ENCODE results near the gene CHSY1. TPM values are rescaled to one million over a fixed set of nuclear protein-coding genes. Genes with fewer than 3 reads are reported as not detected.
A peak's percentile ranks its signal among the peaks of the same experiment; 100 is the strongest.

CHSY1 gene
- total RNA-seq, 1 donor from 2014 or later = 49.0 TPM

DNA sequence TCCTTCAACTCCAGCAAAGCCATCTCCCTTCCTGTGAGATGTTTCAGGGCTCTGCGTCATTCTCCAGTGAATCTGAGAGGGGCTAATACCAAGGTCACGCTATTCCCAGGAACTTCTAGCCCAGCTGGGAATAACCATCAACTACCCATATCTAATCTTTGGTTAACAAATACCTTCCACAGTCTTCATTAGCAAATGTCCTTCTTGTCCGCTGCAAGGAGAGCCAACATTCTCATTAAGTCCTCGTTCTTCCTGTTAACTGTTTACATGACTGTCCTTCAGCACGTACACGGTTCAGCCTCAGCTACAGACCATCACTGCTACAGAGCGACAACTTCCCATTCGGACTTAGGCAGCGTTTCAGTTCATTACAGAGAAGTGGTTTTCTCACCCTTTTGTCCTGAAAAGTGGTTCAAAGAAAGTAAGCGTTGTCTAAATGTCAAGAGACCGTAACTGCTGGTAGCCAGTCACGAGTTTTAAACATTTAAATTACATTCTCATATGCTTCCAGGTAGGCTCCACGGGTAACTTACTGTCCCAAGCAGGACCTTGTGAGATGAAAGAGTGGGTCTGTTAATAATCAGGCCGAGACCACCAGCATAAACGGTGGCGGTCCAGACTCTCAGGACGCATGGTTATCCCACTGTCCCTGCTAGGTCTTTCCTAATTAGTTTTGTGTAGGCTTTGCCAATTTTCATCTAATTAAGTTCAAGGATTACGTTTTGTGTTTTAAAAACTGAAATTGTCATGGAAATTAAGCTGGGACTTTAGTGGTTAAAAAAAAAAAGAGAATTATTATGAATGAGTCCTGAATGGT is 63.8 kb downstream of the CHSY1 start:
- peak; percentile 88 for DNase-seq

DNA sequence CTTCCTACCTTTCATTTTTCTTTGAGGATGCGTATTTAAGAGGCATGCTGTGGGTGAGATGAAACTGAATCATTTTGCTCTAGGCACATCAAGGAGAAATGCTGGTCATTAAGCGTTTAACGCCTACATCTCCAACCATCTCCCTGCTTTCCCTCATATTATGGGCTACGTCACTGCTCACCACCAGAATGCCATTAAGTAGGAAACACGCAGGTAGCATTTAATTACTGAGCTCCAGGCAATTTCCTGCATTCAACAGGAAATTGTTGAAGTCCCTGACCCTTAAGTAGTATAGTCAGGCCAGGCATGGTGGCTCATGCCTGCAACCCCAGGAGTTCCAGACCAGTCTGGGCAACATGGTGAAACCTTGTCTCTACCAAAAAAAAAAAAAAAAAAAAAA is 66.1 kb downstream of the CHSY1 start:
- peak; percentile 60 for DNase-seq

- DNase-seq = no peak
Measured at GRCh38 chr15:101185336-101185735, 66.5 kb downstream of the CHSY1 start.

DNA sequence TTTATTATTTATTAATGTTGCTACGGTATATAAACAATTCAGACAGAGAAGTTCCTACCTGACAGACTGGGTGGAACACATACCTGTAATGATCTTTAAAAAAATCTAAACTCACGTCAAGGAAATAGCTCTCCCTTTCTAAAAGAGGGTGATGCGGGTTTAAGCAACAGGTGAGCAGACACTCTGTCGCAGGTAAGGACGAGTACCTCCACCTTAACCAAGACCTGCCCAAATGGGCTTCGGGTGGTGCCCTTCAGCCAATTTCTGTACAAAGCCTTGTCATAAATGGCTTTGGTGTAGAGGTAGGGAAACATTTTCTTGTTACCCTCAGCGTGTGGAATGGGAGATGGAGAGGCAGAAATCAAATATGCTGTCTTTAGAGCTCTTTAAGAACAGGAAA is 67.0 kb downstream of the CHSY1 start:
- no peak for DNase-seq

- DNase-seq = no peak
Measured at GRCh38 chr15:101183931-101184305, 67.9 kb downstream of the CHSY1 start.

DNA sequence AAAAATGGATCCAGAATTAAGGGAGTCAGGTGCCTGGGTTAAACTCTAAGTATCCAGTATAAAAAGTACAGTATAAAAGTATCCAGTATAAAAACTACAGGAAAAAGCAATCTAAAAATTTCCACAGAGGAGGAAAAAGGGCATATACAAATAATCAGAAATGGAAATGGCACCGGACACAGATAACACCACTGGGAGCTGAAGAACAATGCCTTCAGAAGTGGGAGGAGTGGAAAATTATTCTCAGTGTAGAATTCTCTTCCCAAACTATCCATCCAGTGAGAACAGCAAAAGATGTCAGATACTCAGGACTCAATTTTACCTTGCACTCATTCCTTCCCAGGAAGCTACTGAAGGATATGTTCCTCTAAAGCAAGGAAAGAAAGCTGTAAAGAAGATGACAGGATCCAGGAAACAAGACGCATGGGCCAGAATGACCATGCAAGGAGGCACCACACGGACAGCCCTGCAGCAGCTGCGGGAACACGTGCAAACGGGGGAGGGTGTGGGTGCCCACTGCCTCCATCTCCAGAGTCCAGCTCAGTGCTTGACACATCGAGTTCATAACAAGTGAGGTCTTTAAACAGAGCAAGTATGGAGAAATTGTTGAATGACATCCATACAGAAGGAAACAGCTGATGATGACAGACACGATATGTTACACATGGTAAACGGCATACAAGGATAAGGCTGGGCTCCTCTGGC is 68.5 kb downstream of the CHSY1 start:
- DNase-seq = peak; percentile 87

- no peak for DNase-seq
Measured at GRCh38 chr15:101182215-101182614, 69.6 kb downstream of the CHSY1 start.

GRCh38 chr15:101181349-101181748 is 70.5 kb downstream of the CHSY1 start:
- DNase-seq = no peak

DNA sequence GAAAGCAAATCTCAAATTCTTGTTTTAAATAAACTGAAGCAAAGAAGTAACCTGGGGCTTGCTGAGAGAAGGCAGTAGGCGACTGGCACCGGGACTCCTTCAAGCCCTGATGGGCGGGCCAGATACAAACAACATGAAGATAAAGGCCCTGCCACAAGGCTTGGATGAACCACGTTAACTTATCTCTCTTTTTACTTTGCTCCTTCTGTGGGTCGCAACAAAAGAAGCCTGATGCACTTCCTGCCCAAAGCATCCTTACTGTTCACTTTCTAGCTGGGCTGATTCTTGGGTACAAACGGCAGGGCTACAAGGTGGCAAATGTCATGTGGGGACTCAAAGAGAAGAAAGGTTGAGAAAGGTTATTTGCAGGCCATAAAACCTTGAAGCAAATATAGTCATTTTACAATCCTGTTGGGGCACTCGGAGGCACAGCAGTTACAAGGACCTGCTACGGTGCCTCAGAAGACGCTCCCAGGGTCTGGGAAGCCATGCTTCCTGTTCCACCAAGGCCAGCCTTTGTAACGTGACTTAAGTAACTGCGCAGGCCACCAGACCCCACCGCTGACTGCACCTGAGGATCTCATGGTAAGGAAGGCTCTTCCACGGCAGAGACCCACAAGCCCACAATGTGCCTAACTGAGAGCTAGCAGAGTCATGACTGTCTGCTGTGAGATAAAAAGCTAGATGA is 71.1 kb downstream of the CHSY1 start:
- DNase-seq = no peak

DNA sequence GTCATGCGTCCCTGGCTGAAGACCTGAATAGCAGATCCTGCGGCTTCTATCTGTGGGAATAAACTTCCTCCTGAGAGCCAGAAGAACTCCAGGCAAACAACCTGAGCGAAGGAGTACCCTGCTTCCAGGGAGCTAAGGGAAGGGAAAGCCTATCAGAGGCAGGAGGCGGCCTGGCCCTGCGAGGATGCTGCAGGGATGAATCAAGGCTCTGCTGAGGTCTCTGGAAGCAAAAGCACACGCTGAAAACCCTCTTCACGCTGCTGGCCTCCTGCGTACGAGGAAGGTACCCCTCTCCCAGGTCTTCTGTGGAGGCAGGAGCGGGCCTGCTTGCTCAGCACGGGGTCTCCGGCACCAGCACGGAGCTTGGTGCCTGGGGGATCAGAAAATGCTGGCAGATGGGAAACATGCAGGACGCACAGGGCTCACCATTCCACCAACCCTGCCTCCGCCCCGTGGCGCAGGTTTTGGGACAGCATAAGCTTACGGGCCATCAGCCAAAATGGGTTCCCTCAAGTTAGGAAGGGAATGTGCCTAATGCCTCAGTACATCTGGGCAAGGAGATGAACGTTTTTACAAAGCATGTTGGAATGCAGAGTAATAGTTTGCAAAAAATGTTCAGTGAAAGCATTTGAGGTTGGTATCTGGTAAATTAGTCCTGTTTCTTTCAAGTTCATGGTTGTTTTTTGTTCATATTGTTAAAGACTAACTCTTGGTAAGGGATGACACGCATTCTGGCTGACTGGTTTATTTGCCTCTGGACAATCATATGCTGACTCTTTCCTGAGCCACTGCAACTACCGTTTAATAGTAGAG is 72.3 kb downstream of the CHSY1 start:
- DNase-seq = no peak

- DNase-seq = no peak
Measured at GRCh38 chr15:101178931-101179330, 72.9 kb downstream of the CHSY1 start.

GRCh38 chr15:101178479-101178878 is 73.4 kb downstream of the CHSY1 start:
- DNase-seq = no peak

GRCh38 chr15:101177866-101178265 is 74.0 kb downstream of the CHSY1 start:
- DNase-seq = no peak

GRCh38 chr15:101176625-101177024 is 75.2 kb downstream of the CHSY1 start:
- peak; percentile 92 for DNase-seq

- peak; percentile 83 for DNase-seq
Measured at GRCh38 chr15:101175401-101175800, 76.4 kb downstream of the CHSY1 start.

- no peak for DNase-seq
Measured at GRCh38 chr15:101174152-101174920, 77.5 kb downstream of the CHSY1 start.

GRCh38 chr15:101173233-101174119 is 78.4 kb downstream of the CHSY1 start:
- DNase-seq = no peak

DNA sequence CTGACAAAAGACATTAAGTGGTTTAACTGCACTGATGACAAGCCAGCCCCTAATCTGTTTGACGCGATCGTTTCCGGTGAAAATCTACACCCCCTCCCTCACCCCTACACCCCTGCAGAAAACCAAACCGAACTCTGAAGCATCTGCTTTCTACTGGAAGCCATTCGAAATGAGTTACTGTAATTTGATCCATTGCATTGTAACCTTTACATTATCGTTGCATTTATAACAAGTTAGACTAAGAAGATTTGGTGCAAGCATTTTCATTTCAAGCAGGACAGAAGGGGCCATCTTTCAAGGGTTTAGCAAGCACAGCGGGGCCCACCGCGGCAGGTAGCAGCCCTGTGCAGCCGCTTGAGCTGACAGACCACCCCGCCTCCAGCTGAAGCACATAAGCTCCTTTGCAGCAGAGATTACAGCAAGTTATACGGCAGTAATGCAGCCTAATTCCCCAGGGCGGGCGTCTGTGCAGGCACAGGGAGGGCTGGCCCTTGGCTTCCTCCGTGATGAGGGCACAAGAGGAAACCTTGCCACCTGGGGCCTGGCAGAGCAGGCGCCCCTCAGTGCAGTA is 79.3 kb downstream of the CHSY1 start:
- DNase-seq = no peak

- no peak for DNase-seq
Measured at GRCh38 chr15:101171954-101172353, 79.9 kb downstream of the CHSY1 start.

DNA sequence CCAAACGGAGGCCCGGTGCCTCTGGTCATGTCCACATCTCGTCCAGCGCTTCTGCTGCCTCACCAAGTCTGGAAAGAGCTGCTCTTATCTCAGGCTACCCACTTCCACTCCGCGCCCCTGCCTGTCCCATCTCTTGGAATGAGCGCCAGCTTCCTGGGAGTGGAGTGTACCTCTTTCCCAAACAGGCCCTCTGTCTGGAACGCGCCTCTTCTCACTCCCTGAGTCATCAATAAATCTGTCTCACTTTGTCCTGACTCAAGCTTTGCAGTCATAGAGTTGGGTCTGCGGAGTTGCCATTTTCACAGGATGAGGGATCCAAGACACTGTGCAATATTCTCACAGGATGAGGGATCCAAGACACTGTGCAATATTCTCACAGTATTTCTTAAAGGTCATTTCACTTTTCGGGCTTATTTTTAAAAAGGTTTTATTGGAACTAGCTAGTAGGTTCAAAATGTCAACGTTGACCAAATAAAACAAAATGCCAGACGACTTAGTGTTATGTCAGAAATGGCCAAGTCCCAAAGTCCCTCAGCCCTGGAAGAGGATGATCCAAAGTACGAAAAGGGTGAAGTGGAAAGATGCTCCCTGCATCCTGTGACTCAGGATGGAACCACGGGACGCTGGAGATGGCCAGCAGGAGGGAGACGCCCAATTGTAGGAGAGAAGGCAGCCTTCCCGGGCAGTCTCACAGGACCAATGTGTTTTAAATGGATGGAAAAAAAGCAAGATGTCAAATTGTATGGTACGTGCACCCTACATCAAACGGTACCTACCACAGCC is 81.1 kb downstream of the CHSY1 start:
- no peak for DNase-seq

Measured in dermis blood vessel endothelial cell (primary cell).